Ureter (tissue), 1 donor: ENCODE data around the gene GRAMD1B. TPM values are rescaled to one million over a fixed set of nuclear protein-coding genes. Genes with fewer than 3 reads are reported as not detected.

ENCODE experiments used
- DNase-seq: peaks from one replicate; pipeline ENCODE4 v3.0.0-alpha.2; 2020; ENCODE audit warnings: low spot score
- total RNA-seq: library from RNA; stranded (reverse); gene quantifications from one replicate; pipeline ENCODE4 v1.2.4, GENCODE V29; 2023
- donor health status: DM: yes; HTN: yes; CAD: no.

The GRAMD1B gene
- total RNA-seq: 3.5 TPM

DNA sequence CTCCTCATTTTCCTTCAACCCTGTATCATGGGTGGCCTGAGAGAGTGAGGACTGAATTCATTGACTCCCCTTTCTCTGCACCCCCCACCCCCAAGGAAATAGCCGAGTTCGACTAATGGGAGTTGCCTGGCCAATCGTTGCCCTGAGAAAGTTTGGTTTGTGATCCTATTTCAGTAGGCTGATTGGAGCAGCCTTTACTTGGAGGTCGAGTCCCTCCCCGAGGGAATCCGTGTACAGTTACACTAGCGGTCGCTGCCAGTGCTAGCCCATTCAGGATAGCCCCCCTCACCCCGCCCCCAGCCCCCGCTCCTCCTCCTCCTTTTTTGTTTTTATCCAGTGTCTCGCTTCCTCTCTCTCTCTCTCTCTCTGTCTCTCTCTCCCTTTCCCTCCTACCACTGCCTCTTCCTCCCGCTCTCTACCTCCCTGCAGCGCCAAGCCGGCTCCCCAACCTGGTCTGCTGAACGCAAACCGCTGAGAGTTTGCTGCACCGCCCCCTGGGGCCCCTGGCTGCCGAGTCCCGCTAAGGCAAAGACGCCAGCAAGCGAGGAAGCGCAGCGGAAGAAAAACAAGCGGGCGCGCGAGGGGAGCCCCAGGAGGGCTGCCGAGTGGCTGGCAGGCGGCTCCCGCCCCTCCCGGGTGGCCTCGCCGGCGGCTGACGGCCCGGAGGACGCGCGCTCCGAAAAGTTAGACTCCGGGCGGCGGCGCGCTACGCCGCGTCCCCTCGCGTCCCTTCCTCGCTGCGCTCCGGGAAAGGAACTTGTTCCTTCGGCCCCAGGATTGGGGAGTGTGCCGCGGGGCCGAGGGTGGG is at the start of gene GRAMD1B:
Gene GRAMD1B (plus strand): TSS at position 357 of the 808 bp plus-strand sequence. CDS start 524 bp downstream, outside the sequence.
- peak; percentile 50 for DNase-seq

DNA sequence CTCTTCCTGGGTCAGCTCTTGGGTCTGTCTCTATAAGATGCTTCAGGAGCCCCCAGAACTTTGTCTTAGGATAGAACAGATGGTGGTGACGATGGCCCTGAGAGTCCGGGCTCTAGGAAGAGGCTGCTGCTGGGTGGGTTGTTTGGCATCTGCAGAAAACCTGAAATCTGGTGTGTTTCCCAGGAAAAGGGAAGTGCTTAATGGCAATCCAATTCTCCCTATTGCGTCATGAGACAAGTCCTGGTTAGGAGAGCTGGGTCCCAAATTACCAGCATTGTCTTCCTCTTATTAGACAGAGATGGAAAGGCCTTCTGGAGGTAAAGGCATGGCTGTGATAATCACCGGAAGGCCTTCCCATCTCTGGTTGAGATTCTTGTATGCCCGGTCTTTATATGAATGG is 48.9 kb upstream of the GRAMD1B start:
- no peak for DNase-seq

DNA sequence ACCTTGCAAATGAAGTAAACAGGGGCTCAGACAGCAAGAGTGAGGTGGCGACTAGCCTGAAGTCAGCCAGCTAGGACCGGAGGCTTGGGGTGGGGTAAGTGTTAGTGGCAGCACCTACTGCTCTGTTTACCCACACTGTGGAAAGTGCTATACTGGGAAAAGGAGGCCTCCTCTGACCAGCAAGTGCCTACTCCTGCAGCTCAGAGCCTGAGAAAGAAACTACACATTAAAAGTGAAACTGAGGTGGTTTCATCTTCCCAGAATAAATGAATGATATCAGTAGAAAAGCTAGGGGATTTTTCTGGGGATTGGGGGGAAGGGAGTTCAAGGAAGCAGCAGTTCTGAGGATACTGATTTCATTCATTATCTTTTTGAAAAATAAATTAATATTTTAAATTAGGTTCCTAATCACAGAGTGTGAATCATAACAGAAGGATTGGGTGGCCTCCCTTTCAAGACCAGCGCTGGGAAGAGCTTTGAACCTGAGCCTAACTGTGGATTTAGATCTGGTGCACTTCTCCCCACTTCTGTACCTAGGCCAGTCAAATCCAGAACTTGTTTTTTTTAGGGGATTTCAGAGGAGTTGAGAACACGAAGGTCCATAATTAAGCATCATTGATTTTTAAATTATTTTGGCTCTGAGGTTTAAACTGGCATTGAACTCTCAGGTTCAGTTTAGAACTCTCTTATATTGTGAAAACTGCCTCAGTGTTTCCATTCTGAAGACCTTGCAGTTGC is 48.1 kb upstream of the GRAMD1B start:
- no peak for DNase-seq

DNA sequence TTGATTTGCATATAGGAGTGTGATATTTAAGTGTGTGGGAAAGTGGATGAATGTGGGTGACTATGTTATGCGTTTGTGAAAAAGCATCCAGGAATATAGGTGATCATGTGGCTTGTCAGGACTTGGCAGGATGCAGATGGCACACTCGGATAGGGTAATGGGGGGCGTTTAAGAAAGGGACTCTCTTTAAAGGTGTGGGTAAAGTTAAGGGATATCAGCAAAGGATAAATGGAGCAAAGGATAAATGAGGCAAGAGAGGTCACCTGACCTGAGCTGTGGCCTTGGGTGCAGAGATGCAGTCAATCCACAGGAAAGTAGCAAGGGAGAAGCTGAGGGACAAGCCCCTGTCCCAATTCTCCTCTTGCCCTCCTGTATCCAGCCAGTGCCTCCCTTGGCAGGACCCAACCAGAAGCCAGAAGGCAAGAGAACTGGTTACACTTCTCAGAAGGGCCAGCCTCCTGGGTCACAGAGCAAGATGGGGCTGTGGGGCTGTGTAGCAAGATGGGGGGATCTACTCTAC is 47.5 kb upstream of the GRAMD1B start:
- DNase-seq: no peak

DNA sequence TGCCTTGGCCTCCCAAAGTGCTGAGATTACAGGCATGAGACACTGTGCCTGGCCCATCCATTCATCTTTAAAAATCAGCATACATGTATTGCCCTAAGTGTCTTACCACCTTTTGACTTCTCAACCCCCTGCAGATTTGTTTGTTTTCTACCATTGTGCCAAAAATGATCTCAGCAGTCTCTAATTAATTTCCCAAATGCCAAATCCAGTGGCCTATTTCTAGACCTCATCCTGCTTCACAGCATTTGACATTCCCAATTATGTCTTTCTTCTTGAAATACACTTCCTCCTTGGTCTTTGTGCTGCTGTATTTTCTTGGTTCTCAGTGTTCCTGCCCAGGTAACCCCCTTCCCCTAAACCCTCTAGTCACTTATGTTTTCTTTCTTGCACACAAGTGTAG is 46.0 kb upstream of the GRAMD1B start:
- DNase-seq: no peak

DNA sequence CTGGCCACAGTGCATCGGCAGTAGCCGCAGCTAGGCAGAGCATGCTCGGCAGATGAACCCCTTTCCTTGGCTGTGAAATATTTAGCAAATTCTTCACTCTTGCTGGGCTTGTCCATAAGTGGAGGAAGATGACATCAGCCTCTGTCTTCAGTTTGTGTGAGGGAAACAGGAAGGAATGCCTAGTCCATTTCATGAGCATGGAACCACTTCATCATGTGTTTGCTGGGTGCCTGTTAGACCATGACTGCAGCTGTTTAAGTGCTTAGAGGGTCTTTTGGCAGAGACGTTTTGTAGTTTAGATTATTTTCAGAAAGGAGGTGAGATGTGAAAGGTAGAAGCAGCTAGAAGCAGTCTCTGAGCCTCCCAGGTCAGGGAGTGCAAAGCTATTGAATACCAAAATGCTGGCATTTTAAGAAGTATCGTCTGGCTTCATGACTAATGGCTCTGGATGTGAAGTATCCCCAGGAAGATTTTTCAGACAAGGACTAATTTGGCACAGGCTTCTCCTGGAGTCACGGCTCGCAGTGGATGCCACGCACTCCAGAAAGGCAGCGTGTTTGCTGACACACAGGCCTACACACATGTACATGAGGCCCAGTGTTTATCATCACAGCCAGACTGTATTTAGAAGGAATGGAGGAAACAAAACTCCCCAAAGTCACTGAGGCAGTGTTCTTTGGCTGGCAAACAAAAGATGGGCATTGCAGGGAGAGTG is 43.1 kb upstream of the GRAMD1B start:
- DNase-seq: no peak

DNA sequence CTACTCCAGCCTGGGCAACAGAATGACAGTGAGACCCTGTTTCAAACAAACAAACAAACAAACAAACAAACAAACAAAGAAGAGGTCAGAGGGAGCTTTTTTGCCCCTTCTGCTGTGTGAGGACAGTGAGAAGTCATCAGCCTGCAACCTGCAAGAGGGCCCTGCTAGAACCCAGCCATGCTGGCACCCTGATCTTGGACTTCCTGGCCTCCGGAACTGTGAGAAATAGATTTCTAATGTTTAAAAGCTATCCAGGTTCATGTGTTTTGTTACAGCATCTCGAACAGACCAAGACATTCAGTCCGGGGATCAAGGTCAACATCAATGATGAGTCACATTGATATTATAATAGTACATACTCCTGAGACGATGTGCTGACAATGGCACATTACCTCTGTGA is 41.4 kb upstream of the GRAMD1B start:
- DNase-seq: no peak

DNA sequence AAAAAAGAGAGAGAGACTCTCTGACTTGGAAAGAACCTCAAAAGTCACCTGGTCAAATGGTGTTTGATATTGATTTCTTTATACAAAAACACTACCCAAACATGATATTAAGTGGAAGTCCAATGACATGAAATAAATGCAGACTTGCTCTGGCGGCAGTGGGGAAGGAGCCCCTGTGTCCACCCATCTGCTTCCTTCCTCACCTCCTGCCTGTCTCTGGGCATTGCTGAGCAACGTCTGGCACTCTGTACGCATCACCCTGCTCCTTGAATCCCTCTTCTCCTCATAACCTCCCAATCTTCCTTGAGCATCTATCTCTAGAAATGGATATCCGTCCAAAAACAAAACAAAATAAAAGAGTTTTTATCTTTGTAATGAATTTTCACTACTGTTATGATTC is 39.9 kb upstream of the GRAMD1B start:
- no peak for DNase-seq

DNA sequence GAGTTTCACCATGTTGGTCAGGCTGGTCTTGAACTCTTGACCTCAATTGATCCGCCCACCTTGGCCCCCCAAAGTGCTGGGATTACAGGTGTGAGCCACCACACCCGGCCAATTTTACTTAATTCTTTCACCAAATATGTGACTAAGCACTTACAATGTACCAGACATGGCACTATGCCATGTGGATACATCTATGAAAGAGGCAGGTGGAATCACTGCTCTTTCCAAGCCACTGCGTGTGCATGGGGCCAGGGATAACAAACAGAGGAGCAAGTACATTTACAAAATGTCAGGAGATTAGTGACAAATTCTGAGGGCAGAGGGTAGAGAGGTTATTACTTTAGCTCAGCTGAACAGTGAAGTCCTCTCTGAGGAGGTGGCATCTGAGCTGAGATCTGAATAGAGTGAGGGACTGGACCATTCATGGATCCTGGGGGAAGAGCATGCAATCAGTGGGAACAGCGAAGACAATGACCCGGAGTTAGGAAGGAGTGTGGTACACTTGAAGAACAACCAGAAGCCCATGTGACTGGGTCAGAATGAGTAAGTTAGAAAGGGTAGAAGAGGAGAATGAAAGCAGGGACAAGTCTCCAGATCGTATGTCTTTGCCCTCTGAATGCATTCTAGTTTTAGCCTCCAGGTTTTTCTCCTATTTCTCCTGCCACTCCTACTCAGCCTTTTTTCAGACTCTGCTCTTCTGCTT is 38.3 kb upstream of the GRAMD1B start:
- DNase-seq: no peak

DNA sequence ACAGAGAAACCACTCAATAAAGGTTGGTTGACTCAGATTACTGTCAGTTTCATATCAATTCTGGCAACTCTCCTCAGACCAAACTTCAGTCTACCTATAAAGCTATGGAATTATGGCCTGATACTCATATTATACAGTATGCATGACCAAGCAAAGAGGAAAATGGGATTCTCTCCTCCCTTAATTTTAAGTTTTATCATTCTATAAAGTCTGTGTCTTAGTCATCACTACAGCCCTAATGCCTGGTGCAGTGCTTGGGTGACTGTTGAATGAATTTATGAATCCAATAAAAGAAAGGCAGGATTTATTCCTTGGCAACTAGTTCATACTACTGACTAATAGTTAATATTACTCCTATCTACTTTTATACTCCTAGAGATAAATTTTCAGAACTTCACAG is 37.6 kb upstream of the GRAMD1B start:
- DNase-seq: no peak

DNA sequence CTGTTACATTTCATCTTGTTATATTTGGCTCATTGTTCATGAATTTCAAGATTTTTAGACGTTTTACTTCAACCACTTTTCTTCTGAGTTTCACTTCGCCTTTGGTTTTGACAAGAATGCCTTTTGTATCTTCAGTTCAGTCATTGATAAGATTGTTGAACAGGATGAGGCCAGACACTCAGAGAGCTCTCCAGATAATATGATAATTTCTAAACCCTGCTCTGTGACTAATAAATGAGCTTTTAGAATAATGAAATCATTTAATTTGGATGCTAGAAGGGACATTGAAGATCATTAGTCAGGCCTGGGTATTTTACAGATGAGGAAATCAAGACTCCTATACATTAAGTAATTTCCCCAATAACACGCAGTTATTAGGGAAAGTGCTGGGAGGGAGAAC is 37.2 kb upstream of the GRAMD1B start:
- no peak for DNase-seq

DNA sequence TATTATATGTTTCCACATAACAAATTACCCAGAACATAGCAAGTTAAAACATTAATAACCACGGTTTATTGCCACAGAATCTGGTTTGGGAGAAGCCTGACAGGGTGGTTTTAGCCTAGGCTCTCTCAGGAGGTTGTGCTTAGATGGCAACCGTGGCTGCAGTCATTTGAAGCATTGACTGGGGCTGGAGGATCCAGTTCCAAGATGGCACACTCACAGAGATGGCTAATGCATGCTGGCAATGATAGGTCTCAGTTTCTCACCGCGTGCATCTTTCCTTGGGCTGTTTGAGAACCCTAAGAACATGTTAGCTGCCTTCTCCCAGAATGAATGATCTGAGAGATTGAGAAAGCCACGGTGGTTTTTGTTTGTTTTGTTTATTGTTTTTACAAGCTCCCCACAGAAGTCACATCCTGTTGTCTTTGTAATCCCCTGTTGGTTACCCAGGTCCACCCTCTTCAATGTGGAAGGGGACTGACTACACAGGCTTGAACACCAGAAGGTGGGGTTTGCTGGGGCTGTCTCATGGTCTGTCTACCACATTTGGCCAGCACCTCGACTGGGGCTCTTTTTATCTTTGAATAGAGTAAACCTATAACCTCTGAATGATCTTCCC is 36.6 kb upstream of the GRAMD1B start:
- no peak for DNase-seq

DNA sequence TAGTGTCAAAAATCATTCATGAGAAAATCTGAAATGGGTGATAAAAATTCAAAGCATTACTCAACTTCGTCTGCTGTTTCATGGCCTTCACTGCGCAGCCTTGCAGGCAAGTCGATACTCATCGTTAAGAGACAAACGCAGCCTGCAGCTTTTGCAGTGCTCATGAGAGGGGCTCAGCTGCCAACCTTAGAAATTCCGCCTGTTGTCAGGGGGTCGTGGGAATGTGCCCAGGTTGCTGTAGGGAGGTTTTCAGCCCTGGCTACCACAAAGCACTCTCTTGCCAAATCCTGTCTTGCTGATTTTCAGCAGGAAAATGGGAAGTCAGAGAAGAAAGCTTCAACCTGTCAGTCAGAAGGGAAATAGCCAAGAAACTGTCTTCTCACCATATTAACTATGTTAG is 25.4 kb upstream of the GRAMD1B start:
- DNase-seq: no peak

DNA sequence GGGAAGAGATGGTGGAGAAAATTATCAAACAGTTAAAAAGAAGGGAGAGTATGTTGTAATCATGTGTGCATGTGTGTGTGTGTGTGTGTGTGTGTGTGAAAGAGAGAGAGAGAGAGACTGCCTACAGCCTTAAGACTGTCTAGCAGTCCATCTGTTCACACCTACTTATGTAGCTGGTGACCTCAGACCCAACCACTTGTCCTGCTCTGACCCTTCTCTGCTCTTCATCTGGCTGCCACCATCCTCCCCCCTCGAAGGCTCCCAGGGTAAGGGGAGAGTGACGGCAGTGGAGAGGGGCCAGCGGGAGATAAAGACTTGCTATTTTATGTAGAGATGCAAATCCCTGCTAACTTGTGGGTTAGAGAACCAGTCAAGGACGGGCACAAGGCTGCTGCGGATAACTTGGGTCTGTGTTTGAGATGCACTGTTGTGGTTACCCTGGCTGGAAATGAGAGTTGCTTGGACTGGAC is 24.9 kb upstream of the GRAMD1B start:
- DNase-seq: no peak

DNA sequence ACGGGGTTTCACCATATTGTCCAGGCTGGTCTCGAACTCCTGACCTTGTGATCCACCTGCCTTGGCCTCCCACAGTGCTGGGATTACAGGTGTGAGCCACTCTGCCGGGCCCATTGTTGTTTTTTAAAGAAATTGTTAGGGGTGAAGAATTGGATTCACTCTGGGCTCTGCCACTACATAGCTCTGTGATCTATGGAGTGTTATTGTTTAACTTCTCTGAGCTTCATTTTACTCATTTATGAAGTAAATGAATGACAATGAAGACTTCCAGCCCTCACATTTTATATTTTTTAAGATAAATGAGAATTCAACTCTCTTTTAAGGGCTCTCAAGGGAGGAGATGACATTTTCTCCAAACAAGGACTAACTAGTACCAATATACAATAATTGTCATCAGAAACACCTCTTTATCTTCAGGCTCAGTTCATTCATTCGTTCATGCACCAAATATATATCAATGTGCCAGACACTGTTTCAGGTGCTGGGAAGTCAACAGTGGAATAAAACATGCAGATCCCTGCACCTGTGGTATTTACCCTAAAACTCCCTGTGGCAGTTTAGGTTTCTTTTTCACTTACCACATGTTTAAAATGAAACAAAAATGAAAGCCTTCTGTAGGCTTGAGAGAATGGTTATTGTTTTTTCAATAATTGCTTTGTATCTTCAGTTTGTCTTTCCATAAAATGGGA is 23.5 kb upstream of the GRAMD1B start:
- DNase-seq: no peak

DNA sequence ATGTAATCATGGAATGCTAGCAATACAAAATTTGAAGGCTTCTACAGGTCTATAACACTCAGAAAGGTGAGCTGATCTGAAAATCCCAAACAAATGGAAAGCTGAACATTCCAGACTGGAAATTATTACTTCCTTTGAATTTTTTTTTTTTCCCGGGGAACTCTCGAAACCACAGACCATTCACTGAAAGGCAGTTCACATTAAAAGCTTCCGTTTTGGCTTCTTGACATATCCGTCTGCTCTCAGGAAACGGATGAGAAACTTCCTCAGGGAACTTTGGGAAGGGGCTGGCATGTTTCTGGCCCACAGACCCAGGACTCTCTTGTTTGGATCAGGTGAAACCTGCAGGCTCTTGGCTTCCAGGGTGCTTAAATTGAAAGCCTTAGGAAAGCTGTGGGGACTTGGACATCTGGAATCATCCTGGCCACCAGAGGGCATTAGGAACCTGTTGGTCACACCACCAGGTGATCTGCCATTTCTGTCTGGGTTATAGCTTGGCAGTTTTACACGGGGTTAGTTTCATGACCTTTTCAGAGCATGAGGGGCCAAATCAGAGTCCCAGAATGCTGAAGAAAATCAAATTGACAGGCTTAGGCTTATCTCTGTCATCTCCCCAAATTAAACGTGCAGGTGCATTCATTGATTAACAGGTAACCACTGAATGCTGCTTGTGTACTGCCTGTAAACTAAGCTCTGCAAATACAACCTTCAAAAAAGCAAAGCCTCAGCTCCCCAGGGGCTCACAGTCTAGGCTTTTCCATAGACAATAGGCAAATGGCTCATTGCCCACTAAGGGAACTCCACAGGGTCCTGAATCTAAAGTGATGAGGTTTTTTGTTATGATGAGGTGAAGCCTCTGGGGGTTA is 22.7 kb upstream of the GRAMD1B start:
- peak; percentile 70 for DNase-seq

DNA sequence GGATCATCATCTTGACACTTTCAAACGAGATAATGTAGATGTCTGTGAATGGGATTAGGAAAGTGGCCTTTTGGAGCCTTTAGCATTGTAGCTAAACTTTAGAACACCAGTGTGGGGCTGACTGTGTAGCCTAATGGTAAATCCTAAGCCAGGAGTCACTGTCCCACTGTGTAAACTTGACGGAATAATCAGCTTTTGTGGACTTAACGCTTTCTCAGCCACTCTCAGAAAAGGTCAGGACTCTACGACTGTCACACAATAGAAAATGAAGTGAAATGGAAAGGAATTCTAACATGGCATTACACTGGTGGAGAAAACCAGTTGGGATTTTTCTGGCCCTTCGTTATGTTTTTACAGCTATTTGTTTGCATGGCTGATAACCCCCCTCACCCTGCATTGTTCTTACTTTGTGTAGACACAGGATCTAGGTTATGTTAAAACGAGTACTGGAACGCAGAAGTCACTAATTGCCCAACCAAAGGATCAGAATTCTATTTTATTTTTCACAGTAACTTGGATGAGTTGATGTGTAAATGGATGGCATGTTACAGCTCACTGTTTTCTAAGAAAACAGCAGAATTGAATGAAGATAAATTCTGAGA is 22.0 kb upstream of the GRAMD1B start:
- DNase-seq: no peak

DNA sequence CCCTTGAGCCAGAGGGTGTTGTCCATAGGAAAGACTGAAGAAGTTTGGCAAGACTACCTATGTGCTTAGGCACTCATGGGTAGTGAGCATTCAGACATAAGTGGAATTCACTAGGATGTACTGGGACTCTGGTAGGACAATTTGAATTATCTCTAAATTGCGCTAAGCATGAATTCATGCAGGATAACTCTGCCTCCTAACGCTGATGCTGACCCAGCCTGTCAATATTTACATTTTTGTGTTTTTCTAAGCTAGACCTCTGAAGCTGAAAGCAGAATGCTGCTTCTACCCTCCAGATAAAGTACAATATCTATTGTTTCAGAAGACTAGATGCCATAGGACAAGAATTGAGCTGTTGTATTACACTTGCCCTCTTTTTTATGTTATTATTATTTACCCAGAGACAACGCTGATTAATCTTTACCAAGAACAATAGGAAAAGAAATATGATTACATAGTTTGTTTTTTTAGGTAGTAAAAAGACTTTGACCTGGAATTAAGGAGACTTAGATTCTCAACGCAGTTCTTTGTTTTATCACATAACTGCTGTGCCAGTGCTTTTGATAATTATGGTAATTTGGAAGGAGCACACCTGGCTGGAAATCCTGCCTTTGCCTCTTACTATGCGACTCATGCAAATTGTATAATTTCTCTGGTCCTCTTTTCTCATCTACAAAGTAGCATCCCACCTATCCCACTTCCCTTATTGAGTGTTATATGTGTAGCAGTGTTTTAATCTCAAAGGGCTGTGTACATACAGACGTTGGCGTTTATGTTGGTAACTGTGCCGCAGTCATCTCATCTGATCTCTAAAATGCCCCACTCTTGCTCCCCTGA is 21.2 kb upstream of the GRAMD1B start:
- no peak for DNase-seq
